GM12878 (cell line): Measurements from ENCODE around the gene ANKMY2. TPM values are rescaled to one million over a fixed set of nuclear protein-coding genes. Genes with fewer than 3 reads are reported as not detected.

Experiments
- ATAC-seq: fragments of 200-7000 bp; cut with Tn5 transposase; 3 replicates; pipeline ENCODE4 v1.9.1; 2020; ENCODE audit warnings: mild to moderate bottlenecking, moderate library complexity
- BruUV-seq: library from RNA; stranded (reverse); fragments of 400-500 nt; replicated peaks from 2 replicates; lab custom pipeline; 2021; lab: Mats Ljungman, UMichigan
- CTCF ChIA-PET: fragments of 300-600 bp; sonication (Branson Sonifier 250); formaldehyde crosslinking; extraction: SDS; loops from one replicate; lab custom pipeline; 2021; ENCODE audit warnings: inconsistent platforms; lab: Yijun Ruan, JAX
- POLR2A ChIA-PET: fragments of 350-600 bp; formaldehyde crosslinking; extraction: SDS; loops from one replicate; lab custom pipeline; 2021; ENCODE audit warnings: inconsistent platforms; lab: Charles Lee
- RAD21 ChIA-PET: fragments of 300-600 bp; sonication (Branson Sonifier 250); formaldehyde crosslinking; loops from one replicate; lab custom pipeline; 2023; ENCODE audit warnings: antibody characterized with exemption; ENCODE audit not compliant: unreplicated experiment; lab: Charles Lee
- SMC1A ChIA-PET: fragments of 300-600 bp; sonication (Branson Sonifier 250); formaldehyde crosslinking; loops from one replicate; lab custom pipeline; 2023; ENCODE audit not compliant: unreplicated experiment, uncharacterized antibody; lab: Charles Lee
- DNase-seq: peaks from one replicate; pipeline ENCODE4 v3.0.0-alpha.2; 2011; ENCODE audit warnings: low read depth, low spot score
- FAIRE-seq: peaks from 3 replicates; lab custom pipeline; 2011; peaks lifted over from hg19 to GRCh38; lab: Jason Lieb, UNC
- H2AFZ ChIP-seq: 2 replicates; pipeline ENCODE4 v1.6.0; 2011; ENCODE audit warnings: low read depth, low read length, control low read depth; ENCODE audit not compliant: control insufficient read depth
- H3K27ac ChIP-seq: 2 replicates; pipeline ENCODE4 v1.5.1; 2011; ENCODE audit warnings: control low read depth; ENCODE audit not compliant: control insufficient read depth, insufficient read depth
- H3K27me3 ChIP-seq, 2 experiments: replicated peaks in 1 of 2; 2 replicates each; pipeline versions ENCODE4 v1.6.0 to v1.6.1; 2011; ENCODE audit warnings: low read length in 1 of 2; ENCODE audit not compliant: control insufficient read depth in 2 of 2, insufficient read depth in 2 of 2
- H3K36me3 ChIP-seq, 2 experiments: 2 replicates each; pipeline ENCODE4 v1.5.1; 2011; ENCODE audit warnings: low read length in 1 of 2; ENCODE audit not compliant: control insufficient read depth in 2 of 2, insufficient read depth in 2 of 2
- H3K4me1 ChIP-seq: 2 replicates; pipeline ENCODE4 v1.6.1; 2011; ENCODE audit warnings: mild to moderate bottlenecking, low read length, moderate library complexity, mixed read lengths; ENCODE audit not compliant: control insufficient read depth, insufficient read depth
- H3K4me2 ChIP-seq: 2 replicates; pipeline ENCODE4 v1.6.0; 2011; ENCODE audit warnings: control low read depth; ENCODE audit not compliant: control insufficient read depth, insufficient read depth
- H3K4me3 ChIP-seq: fragments of 200-600 bp; sonication (generic); 2 replicates; pipeline ENCODE4 v1.5.1; 2016
- H3K79me2 ChIP-seq: 2 replicates; pipeline ENCODE4 v1.6.0; 2011; ENCODE audit warnings: low read length; ENCODE audit not compliant: control insufficient read depth, insufficient read depth
- H3K9ac ChIP-seq: 2 replicates; pipeline ENCODE4 v1.8.0; 2011; ENCODE audit warnings: low read length, control low read depth, mixed read lengths; ENCODE audit not compliant: control insufficient read depth, insufficient read depth
- H3K9me3 ChIP-seq: replicated peaks from 3 replicates; pipeline ENCODE4 v1.5.1; 2011; ENCODE audit warnings: mild to moderate bottlenecking, low read length; ENCODE audit not compliant: control insufficient read depth, insufficient read depth
- H4K20me1 ChIP-seq: 2 replicates; pipeline ENCODE4 v1.6.0; 2011; ENCODE audit not compliant: control insufficient read depth, insufficient read depth
- ATF7 ChIP-seq: fragments of 450-650 bp; IDR thresholded peaks from 2 replicates; pipeline ENCODE4 v1.6.1; 2016; ENCODE audit warnings: low read depth, mild to moderate bottlenecking
- BHLHE40 ChIP-seq, 2 experiments: fragments of 450-650 bp in 1 of 2; IDR thresholded peaks; 2 replicates each; pipeline ENCODE4 v1.6.1; 2011 to 2017; ENCODE audit warnings: low read depth in 2 of 2, borderline replicate concordance in 1 of 2, improper control_type of control experiment in 1 of 2, low read length in 1 of 2, mild to moderate bottlenecking in 1 of 2
- CBX3 ChIP-seq: fragments of 200-600 bp; sonication (generic); IDR thresholded peaks from 2 replicates; pipeline ENCODE4 v1.6.1; 2016; ENCODE audit warnings: low read depth, borderline replicate concordance
- HCFC1 ChIP-seq: fragments of 150-350 bp; IDR thresholded peaks from 2 replicates; pipeline ENCODE4 v1.6.1; 2014; ENCODE audit warnings: low read length
- HDGF ChIP-seq: fragments of 450-650 bp; IDR thresholded peaks from 2 replicates; pipeline ENCODE4 v1.6.1; 2016; ENCODE audit warnings: antibody characterized with exemption
- IRF3 ChIP-seq: fragments of 450-650 bp; IDR thresholded peaks from 2 replicates; pipeline ENCODE4 v1.6.1; 2014; ENCODE audit warnings: mild to moderate bottlenecking
- NBN ChIP-seq: fragments of 450-650 bp; IDR thresholded peaks from 2 replicates; pipeline ENCODE4 v1.6.1; 2016
- STAT3 ChIP-seq: IDR thresholded peaks from 2 replicates; pipeline ENCODE4 v1.6.1; 2011; ENCODE audit warnings: low read depth, low read length, improper control_type of control experiment
- WGBS: methylation state at CpG from one replicate; pipeline ENCODE4 v1.1.6; 2016; ENCODE audit warnings: low lambda C conversion rate; ENCODE audit not compliant: insufficient replicate concordance, insufficient coverage; ENCODE audit errors: missing lambda C conversion rate; 5-methylcytosine and 5-hydroxymethylcytosine counted together
- in situ Hi-C: fragments of 300-500 bp; cut with MboI; formaldehyde crosslinking; loops from 9 replicates; pipeline ENCODE4 v1.14.3; 2018; ENCODE audit warnings: mixed read lengths
- intact Hi-C: fragments of 100-400 bp; cut with micrococcal nuclease; formaldehyde crosslinking; loops from one replicate; pipeline ENCODE4 v1.14.2; 2022; ENCODE audit not compliant: unreplicated experiment
- polyA plus RNA-seq, 11 experiments: library from polyadenylated mRNA; depleted of rRNA in 4 of 11; unstranded in 6 of 11; stranded (reverse) in 5 of 11; fragments of >200 nt; fragmentation: Nextera tagmentation in 4 of 11; fragmentation: Illumina TruSeq in 1 of 11; extraction: Ambion mirVana in 4 of 11; extraction: Trizol in 1 of 11; gene quantifications; 1 replicate in 1 of 11; 2 replicates in 10 of 11; pipeline versions ENCODE4 v1.2.1 to v1.2.3, GENCODE V29; 2011 to 2016; ENCODE audit warnings: inconsistent platforms in 2 of 11, missing spikeins in 2 of 11, low read depth in 1 of 11
- total RNA-seq, 4 experiments: library from RNA; depleted of rRNA in 3 of 4; stranded (reverse); fragments of >200 nt in 3 of 4; fragmentation: Illumina TruSeq in 1 of 4; extraction: Trizol in 1 of 4; gene quantifications; 2 replicates each; pipeline versions ENCODE4 v1.2.1 to v1.2.3, GENCODE V29; 2013 to 2021

ANKMY2 gene
- total and polyA plus RNA-seq, 10 of the 15 experiments (the other 5 are each of a cell fraction or from before 2014, with no cell fraction given), result 0.10 to 0.48 (median 0.29) TPM

GRCh38 chr7:16556359-16556758 lies 89.2 kb downstream of the ANKMY2 start (continued):
- no peak for TF ChIP-seq IRF3
- TF ChIP-seq ATF7, result no peak
- no peak for TF ChIP-seq STAT3

- ChIA-PET POLR2A (no interaction called here), SMC1A (interaction anchor here (2.3 kb wide), 1 partner anchor 10 kb away, joined by 7 read pairs; no protein-coding TSS in a partner anchor), CTCF (interaction anchor here (0.6 to 2.9 kb wide), 2 partner anchors 10 to 341 kb away, joined by 3 to 12 read pairs; no protein-coding TSS in a partner anchor), RAD21 (no interaction called here)
- DNase-seq (no peak), ATAC-seq (no peak), FAIRE-seq (no peak)
- in situ Hi-C loops, result loop anchor here (25.0 kb wide), 1 partner anchor 1242 kb away; no protein-coding TSS in a partner anchor
- no TSS peak for BruUV-seq
- Histone ChIP-seq H2AFZ (no peak overlapping the region), H3K27me3 (no peaks in the 10 kb centered on the region), H3K4me2 (no peak overlapping the region), H4K20me1 (no peaks in the 10 kb centered on the region), H3K4me1 (no peaks in the 10 kb centered on the region), H3K9me3 (no peaks in the 10 kb centered on the region), H3K4me3 (no peak overlapping the region), H3K9ac (no peak overlapping the region), H3K27ac (no peak overlapping the region), H3K79me2 (no peaks in the 10 kb centered on the region), H3K36me3 (no peaks in the 10 kb centered on the region)
- WGBS, result 31% methylated on average over 10 of the region's 10 CpGs
- intact Hi-C loops, result no loop called here
- TF ChIP-seq BHLHE40 (IDR thresholded peaks at IDR 0.05; ENCODE audit: borderline replicate concordance in 1 of 2, low read depth in 2 of 2, low read length in 1 of 2), result no peak
- no peak for TF ChIP-seq NBN
- TF ChIP-seq HDGF, result no peak
- no peak for TF ChIP-seq HCFC1
- no peak for TF ChIP-seq CBX3
Measured at GRCh38 chr7:16554518-16555236, 90.9 kb downstream of the ANKMY2 start.
